22Rv1 (cell line): ENCODE measurements around the gene E2F3.

Source experiments
- H3K27ac ChIP-seq: fragments of 450-650 bp; 2 replicates; pipeline ENCODE4 v1.5.1; 2017
- ZFX ChIP-seq: fragments of 450-650 bp; IDR thresholded peaks from 2 replicates; pipeline ENCODE4 v1.6.1; 2017; ENCODE audit warnings: antibody characterized with exemption, borderline replicate concordance
- TF ChIP-seq, protein P1 (sequence below): fragments of 450-650 bp; IDR thresholded peaks from 2 replicates; pipeline ENCODE4 v1.5.1; 2017; ENCODE audit warnings: mild to moderate bottlenecking

Gene E2F3

DNA sequence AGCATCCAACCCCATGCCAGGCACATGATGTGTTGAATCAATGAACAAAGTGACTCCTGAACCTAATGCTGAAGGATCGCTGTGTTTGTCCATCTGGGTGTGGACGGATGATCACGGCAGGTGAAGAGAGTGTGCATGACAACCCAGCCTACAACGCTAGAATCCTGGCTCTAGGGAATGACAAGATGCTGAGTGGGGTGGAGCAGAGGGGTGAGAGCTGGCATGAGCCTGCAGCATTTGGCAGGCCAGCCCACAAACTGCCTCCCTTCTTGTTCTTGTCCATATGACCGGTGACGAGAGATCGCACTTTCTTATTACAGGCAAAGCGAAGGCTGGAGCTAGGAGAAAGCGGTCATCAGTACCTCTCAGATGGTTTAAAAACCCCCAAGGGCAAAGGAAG is 77.8 kb downstream of the E2F3 start:
- TF ChIP-seq, protein P1, sequence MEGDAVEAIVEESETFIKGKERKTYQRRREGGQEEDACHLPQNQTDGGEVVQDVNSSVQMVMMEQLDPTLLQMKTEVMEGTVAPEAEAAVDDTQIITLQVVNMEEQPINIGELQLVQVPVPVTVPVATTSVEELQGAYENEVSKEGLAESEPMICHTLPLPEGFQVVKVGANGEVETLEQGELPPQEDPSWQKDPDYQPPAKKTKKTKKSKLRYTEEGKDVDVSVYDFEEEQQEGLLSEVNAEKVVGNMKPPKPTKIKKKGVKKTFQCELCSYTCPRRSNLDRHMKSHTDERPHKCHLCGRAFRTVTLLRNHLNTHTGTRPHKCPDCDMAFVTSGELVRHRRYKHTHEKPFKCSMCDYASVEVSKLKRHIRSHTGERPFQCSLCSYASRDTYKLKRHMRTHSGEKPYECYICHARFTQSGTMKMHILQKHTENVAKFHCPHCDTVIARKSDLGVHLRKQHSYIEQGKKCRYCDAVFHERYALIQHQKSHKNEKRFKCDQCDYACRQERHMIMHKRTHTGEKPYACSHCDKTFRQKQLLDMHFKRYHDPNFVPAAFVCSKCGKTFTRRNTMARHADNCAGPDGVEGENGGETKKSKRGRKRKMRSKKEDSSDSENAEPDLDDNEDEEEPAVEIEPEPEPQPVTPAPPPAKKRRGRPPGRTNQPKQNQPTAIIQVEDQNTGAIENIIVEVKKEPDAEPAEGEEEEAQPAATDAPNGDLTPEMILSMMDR = no peak
- TF ChIP-seq ZFX = no peak
- no peak overlapping the region for H3K27ac ChIP-seq

DNA sequence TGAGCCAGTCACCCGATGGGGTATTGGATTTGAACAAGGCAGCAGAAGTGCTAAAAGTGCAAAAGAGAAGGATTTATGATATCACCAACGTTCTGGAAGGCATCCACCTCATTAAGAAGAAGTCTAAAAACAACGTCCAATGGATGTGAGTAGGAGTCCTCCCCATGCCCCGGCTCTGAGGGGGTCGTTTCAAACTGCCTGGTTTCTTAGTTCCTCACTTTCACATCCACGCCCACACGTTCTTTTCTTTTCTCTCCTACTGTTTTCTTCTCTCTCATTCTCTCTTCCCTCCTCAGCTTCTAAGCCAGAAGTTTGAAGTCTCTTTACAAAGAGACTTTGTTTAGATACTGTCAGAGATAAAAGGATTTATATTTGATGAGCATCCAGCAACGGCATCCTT is 79.6 kb downstream of the E2F3 start:
- H3K27ac ChIP-seq = no peak overlapping the region
- no peak for TF ChIP-seq ZFX
- TF ChIP-seq, protein P1 = no peak

DNA sequence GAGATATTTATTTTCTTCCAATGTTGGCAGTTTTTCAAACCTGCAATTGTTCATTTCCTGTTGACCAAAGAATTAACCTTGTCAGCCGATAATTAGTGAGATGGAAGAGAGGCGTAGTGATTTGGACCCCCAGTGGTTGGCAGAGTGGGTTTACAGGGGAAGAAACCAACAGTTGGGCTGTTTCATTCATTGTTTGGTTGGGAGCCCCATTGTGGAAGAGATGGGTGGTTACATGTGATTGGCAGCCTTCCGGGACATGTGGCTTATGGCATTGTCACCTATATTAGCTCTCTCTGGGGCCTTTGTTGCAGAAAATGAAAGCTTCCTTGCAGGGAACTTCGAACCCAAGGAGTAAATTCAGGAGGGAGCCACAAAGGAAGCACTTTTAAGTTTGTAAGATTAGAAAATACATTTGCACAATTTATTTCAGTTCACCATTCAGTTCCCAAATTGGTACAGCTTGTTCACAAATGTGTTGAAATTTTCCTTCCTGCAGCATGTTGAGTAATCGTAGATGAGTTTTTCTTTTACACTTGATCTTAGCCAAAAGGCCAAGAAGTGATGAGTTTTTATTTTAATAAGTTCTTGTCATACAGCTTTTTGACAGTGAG is 82.3 kb downstream of the E2F3 start:
- no peak overlapping the region for H3K27ac ChIP-seq
- no peak for TF ChIP-seq ZFX
- TF ChIP-seq, protein P1 = no peak

DNA sequence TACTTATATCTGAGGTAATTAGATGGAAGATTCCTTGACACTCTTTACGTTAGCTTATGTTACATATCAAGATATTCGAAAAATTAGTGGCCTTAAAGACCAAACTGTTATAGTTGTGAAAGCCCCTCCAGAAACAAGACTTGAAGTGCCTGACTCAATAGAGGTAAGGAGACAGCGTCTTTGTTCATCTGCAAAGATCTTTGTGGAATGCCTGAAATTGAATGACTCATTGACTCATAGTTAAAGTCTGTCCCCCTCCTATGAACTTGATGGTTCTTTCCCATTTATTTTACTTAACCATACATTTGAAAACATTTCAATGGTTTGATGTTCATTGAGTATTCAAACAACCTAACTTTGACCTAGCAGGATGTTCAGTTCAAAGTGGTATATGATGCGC is 85.0 kb downstream of the E2F3 start:
- no peak for TF ChIP-seq ZFX
- TF ChIP-seq, protein P1 = no peak

DNA sequence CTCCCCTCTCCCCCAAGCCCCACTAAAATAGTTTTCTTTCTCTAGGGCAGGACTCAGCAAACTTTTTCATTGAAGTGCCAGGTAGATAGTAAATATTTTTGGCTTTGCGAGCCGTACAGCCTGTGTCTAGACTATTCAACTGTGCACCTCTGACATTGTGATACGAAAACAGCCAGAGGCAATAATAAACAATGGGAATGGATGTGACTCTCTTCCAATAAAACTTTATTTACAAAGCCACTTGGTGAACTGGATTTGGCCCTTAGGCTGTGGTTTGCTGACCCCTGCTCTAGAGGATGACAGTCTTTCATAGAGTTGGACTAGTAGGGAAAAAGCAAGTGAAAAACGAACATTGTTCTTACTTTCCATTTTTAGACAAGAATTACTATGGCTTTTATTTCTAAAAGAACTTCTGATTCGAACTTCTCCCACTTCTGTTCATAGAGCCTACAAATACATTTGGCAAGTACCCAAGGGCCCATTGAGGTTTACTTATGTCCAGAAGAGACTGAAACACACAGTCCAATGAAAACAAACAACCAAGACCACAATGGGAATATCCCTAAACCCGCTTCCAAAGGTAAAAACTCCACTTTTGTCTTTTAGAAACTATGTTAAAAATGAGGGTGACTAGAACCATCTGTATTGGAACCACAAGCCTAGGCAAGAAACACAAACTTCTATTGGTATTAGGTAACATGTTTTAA is 86.1 kb downstream of the E2F3 start:
- no peak for TF ChIP-seq ZFX
- TF ChIP-seq, protein P1 = no peak
- no peak overlapping the region for H3K27ac ChIP-seq

More for the DNA sequence above, 85.0 kb downstream of the E2F3 start:
- no peak overlapping the region for H3K27ac ChIP-seq

DNA sequence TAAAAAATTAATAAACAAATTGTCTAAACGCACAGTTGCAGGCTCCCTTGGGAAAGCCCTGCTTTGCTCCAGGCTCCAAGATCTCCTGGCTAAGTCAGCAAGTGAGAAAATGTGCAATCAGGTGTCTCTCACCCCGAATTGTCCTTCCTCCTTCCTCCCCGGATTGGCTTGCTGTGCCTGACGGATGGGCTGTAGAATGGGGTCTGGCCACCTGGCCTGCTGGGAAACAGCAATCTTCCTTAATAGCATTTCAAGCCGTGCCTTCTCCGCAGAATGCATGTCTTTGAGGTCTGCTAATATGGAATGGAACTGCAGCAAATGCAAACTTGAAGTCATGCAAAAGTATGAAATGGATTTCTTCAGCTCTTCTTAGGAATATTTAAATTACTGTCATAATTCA is 88.9 kb downstream of the E2F3 start:
- no peak overlapping the region for H3K27ac ChIP-seq
- TF ChIP-seq, protein P1 = no peak
- TF ChIP-seq ZFX = no peak

DNA sequence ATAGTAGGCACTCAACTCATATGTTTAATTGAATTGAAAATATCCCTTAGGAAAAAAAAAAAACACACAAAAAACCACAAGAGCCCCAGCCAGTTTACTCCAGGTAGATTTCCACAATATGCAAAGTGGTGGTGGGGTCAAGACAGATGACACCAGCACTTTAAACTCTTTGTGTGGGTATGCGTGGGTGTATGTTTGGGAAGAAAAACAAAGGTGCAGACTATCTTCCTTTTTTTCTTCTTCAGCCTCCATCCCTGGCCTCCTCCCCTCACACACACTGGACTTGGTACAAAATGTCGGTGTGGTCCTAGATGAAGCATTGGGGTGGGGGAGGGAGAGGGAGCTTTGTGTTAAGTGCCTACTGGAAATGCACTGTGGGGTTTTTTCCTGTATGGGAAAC is 90.4 kb downstream of the E2F3 start:
- TF ChIP-seq, protein P1 = no peak
- TF ChIP-seq ZFX = no peak

More for the DNA sequence above, 90.4 kb downstream of the E2F3 start:
- no peak overlapping the region for H3K27ac ChIP-seq
